MM.1S (cell line): ENCODE data around the gene LGSN.

Source experiments
- DNase-seq: peaks from one replicate; pipeline ENCODE4 v3.0.0-alpha.2; 2015
- H2AFZ ChIP-seq: fragments of 300-600 bp; sonication (generic); 2 replicates; pipeline ENCODE4 v1.6.0; 2016; ENCODE audit warnings: antibody characterized with exemption, low read length
- H3F3A ChIP-seq: fragments of 300-600 bp; sonication (generic); 2 replicates; pipeline ENCODE4 v1.6.1; 2016; ENCODE audit warnings: mild to moderate bottlenecking, antibody characterized with exemption, low read length, moderate library complexity, mixed read lengths; ENCODE audit not compliant: insufficient read depth
- H3K27ac ChIP-seq: fragments of 300-600 bp; sonication (generic); 2 replicates; pipeline ENCODE4 v1.5.1; 2016; ENCODE audit warnings: mild to moderate bottlenecking, low read length
- H3K27me3 ChIP-seq: fragments of 300-600 bp; sonication (generic); replicated peaks from 2 replicates; pipeline ENCODE4 v1.6.0; 2016; ENCODE audit warnings: low read length; ENCODE audit not compliant: insufficient read depth
- H3K36me3 ChIP-seq: fragments of 300-600 bp; sonication (generic); replicated peaks from 2 replicates; pipeline ENCODE4 v1.6.1; 2016; ENCODE audit warnings: mild to moderate bottlenecking, low read length, mixed read lengths; ENCODE audit not compliant: insufficient read depth
- H3K4me1 ChIP-seq: fragments of 300-600 bp; sonication (generic); 2 replicates; pipeline ENCODE4 v1.6.1; 2016; ENCODE audit warnings: low read length, mixed read lengths
- H3K4me2 ChIP-seq: fragments of 300-600 bp; sonication (generic); 2 replicates; pipeline ENCODE4 v1.6.0; 2016; ENCODE audit warnings: low read depth, low read length
- H3K4me3 ChIP-seq: fragments of 300-600 bp; sonication (generic); 2 replicates; pipeline ENCODE4 v1.5.1; 2016; ENCODE audit warnings: low read length, mixed read lengths
- H3K79me2 ChIP-seq: fragments of 300-600 bp; sonication (generic); 2 replicates; pipeline ENCODE4 v1.6.1; 2016; ENCODE audit warnings: mixed run types, low read length, mixed read lengths
- H3K9ac ChIP-seq: fragments of 300-600 bp; sonication (generic); 2 replicates; pipeline ENCODE4 v1.6.1; 2016; ENCODE audit warnings: low read length, mixed read lengths
- H3K9me2 ChIP-seq: fragments of 300-600 bp; sonication (generic); replicated peaks from 2 replicates; pipeline ENCODE4 v1.6.1; 2016; ENCODE audit warnings: mild to moderate bottlenecking, low read length, mixed read lengths; ENCODE audit not compliant: insufficient read depth
- H3K9me3 ChIP-seq: fragments of 300-600 bp; sonication (generic); replicated peaks from 2 replicates; pipeline ENCODE4 v1.6.1; 2016; ENCODE audit warnings: mild to moderate bottlenecking, low read length, mixed read lengths; ENCODE audit not compliant: insufficient read depth
- H4K20me1 ChIP-seq: fragments of 300-600 bp; sonication (generic); 2 replicates; pipeline ENCODE4 v1.6.1; 2016; ENCODE audit warnings: mild to moderate bottlenecking, low read length, moderate library complexity, mixed read lengths; ENCODE audit not compliant: insufficient read depth
- CTCF ChIP-seq: fragments of 300-600 bp; sonication (generic); IDR thresholded peaks from 2 replicates; pipeline ENCODE4 v1.5.1; 2016; ENCODE audit warnings: antibody characterized with exemption, low read length, mixed read lengths
- EZH2 ChIP-seq: fragments of 300-600 bp; sonication (generic); optimal IDR thresholded peaks from 2 replicates; pipeline ENCODE3; 2017; ENCODE audit warnings: low read depth, mild to moderate bottlenecking, antibody characterized with exemption, low read length, mixed read lengths
- EZH2phosphoT487 ChIP-seq: fragments of 300-600 bp; sonication (generic); IDR thresholded peaks from 2 replicates; pipeline ENCODE4 v1.6.1; 2018; ENCODE audit warnings: antibody characterized with exemption, low read length

The LGSN gene

GRCh38 chr6:63268574-63268973 lies 51.2 kb downstream of the LGSN start:
- H3K9ac ChIP-seq, result no peak overlapping the region
- H3K4me1 ChIP-seq, result peaks cover 25% of the 10 kb centered on the region
- H2AFZ ChIP-seq, result peak overlapping the region; percentile 19; the same call in 1 of the 2 replicates
- peak; percentile 65 for DNase-seq
- no peak for TF ChIP-seq CTCF
- TF ChIP-seq EZH2, result no peak
- TF ChIP-seq EZH2phosphoT487, result no peak
- peak overlapping the region; percentile 51; the same call in 1 of the 2 replicates for H3K27ac ChIP-seq
- peaks cover 14% of the 10 kb centered on the region for H3F3A ChIP-seq
- H3K4me2 ChIP-seq, result peak overlapping the region; percentile 57
- no peaks in the 10 kb centered on the region for H3K27me3 ChIP-seq
- H3K4me3 ChIP-seq, result 0 out of 2 replicates have a peak overlapping the region, but pooled peaks have one; percentile 13
- H3K36me3 ChIP-seq, result no peaks in the 10 kb centered on the region
- no peaks in the 10 kb centered on the region for H3K9me3 ChIP-seq
- no peaks in the 10 kb centered on the region for H4K20me1 ChIP-seq
- H3K9me2 ChIP-seq, result no peaks in the 10 kb centered on the region
- H3K79me2 ChIP-seq, result no peaks in the 10 kb centered on the region

- Histone ChIP-seq H3K27ac (peak overlapping the region; percentile 51; the same call in 1 of the 2 replicates), H3K9ac (no peak overlapping the region), H2AFZ (no peak overlapping the region), H3K27me3 (no peaks in the 10 kb centered on the region), H3K9me2 (no peaks in the 10 kb centered on the region), H3K4me2 (peak overlapping the region; percentile 57), H3K79me2 (no peaks in the 10 kb centered on the region), H4K20me1 (no peaks in the 10 kb centered on the region), H3F3A (peaks cover 14% of the 10 kb centered on the region), H3K36me3 (no peaks in the 10 kb centered on the region), H3K9me3 (no peaks in the 10 kb centered on the region), H3K4me1 (peaks cover 25% of the 10 kb centered on the region), H3K4me3 (no peak overlapping the region)
- DNase-seq, result no peak
- TF ChIP-seq CTCF, result no peak
- TF ChIP-seq EZH2, result no peak
- no peak for TF ChIP-seq EZH2phosphoT487
Observed at GRCh38 chr6:63267828-63268227, 52.0 kb downstream of the LGSN start.

DNA sequence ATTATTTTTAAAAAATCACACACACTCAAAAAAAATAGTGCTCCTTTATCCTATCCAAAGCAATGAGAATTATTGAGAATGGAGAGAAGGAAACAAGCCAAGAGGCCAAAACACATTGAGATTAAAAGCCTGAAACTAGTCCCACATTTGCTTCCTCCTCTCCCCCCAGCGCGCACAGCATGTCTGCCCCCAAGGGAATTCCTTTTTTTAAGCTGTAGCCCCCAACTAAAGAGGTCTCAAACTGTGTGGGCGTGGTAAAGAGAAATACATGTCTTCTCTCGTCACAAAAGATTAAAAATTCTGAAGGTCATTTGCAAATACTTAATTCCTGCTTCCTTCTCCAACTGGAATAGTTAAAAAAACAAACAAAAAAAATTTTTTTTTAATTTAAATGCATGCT lies 52.7 kb downstream of the LGSN start:
- no peak overlapping the region for H3K4me3 ChIP-seq
- peaks cover 14% of the 10 kb centered on the region for H3F3A ChIP-seq
- H3K4me1 ChIP-seq, result peaks cover 25% of the 10 kb centered on the region
- no peaks in the 10 kb centered on the region for H3K79me2 ChIP-seq
- no peak overlapping the region for H3K4me2 ChIP-seq
- H3K9me2 ChIP-seq, result no peaks in the 10 kb centered on the region
- TF ChIP-seq EZH2phosphoT487 (no peak), EZH2 (no peak), CTCF (no peak)
- H2AFZ ChIP-seq, result no peak overlapping the region
- no peak for DNase-seq
- no peaks in the 10 kb centered on the region for H3K9me3 ChIP-seq
- H3K36me3 ChIP-seq, result no peaks in the 10 kb centered on the region
- no peaks in the 10 kb centered on the region for H3K27me3 ChIP-seq
- no peak overlapping the region for H3K9ac ChIP-seq
- H4K20me1 ChIP-seq, result no peaks in the 10 kb centered on the region
- no peak overlapping the region for H3K27ac ChIP-seq
